Stimulated activated memory B cell treated with anti-CD40 and anti-IgM and Interleukin-4, amounts not matched to agents 10 μg/mL and 1 μg/mL and 100 μg/mL, for 72 hours (primary cell): ENCODE data around the gene MXD3.
"Not testable (repeated sequence)": the region's sequence is repeated elsewhere in the genome, so short reads cannot be mapped to it uniquely, and the experiment has no call there.

Experiments
- ATAC-seq: fragments of 150-1000 bp; cut with Tn5 transposase; 2 replicates; pipeline ENCODE4 v1.10.0; 2021
- H3K27ac Mint-ChIP-seq: one replicate; pipeline ENCODE4 v1.8.0; 2022; ENCODE audit warnings: mild to moderate bottlenecking, mixed read lengths
- H3K27me3 Mint-ChIP-seq: one replicate; pipeline ENCODE4 v1.8.0; 2022; ENCODE audit warnings: mixed read lengths
- H3K36me3 Mint-ChIP-seq: one replicate; pipeline ENCODE4 v1.8.0; 2022; ENCODE audit warnings: mixed read lengths
- H3K4me1 Mint-ChIP-seq: one replicate; pipeline ENCODE4 v1.8.0; 2022; ENCODE audit warnings: mixed read lengths
- H3K4me3 Mint-ChIP-seq: one replicate; pipeline ENCODE4 v1.8.0; 2022; ENCODE audit warnings: mild to moderate bottlenecking, moderate library complexity, mixed read lengths
- H3K9me3 Mint-ChIP-seq: one replicate; pipeline ENCODE4 v1.8.0; 2022; ENCODE audit warnings: mixed read lengths

The MXD3 gene

DNA sequence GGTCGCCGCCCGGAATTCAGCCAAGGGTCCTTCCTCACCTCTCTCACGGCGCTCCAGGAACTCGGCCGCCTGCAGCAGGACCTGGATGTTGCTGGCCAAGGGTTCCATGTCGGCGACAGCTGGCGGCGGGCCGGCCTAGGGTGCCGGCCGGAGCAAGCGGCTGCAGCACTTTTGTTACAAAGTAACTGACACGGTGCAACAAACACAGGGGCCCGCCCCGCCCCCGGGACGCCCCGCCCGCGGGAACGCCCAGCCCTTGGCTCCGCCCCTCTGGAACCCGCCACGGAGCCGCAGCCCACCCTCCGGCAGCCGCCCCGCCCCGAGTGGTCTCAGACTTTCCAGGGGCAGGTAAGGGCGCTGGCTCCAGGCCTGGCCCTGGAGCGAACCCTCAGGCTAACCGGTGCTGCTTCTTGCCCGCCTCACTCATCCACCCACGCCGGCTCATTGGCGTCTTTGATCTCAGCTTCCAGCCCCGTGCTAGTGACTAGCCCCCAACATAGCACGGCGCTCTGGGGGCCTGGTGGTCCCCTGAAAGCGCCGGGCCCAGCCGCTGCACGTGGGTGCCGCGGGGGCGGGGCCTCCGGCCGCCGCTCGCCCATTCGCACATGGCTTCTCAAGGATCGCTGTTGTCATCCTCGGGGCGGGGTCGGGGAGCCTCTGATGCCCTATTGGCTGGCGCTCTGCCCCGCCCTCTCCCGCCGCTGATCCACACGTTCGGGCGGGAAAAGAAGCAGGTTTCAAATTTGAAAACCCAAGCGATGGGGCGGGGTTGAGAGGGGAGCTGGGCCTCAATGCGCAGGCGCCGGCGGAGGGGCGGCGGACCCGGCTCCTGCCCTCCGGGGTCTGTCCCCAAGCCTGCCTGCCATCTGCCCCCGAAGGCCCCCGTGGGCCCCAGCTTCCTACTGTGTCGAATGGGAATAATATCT, at the start of gene MXD3:
TSS of gene MXD3 (minus strand) at position 176 of the 926 bp plus-strand sequence. CDS start at position 108, 68 bp downstream.
- Mint-ChIP-seq H3K4me1 (peaks cover 54% of the 10 kb centered on the region), H3K27ac (peak within 1 kb of the TSS; percentile 23), H3K27me3 (no peaks in the 10 kb centered on the region), H3K9me3 (no peaks in the 10 kb centered on the region), H3K36me3 (peaks cover under 1% of the 10 kb centered on the region), H3K4me3 (peak within 1 kb of the TSS; percentile 86)
- peak; percentile 93 for ATAC-seq

GRCh38 chr5:177360740-177361139, 49.0 kb upstream of the MXD3 start:
- peak overlapping the region; percentile 79 for H3K27ac Mint-ChIP-seq
- not testable (repeated sequence) for H3K9me3 Mint-ChIP-seq, H3K4me3 Mint-ChIP-seq, H3K27me3 Mint-ChIP-seq, H3K36me3 Mint-ChIP-seq, ATAC-seq
- H3K4me1 Mint-ChIP-seq: peaks cover 96% of the 10 kb centered on the region

DNA sequence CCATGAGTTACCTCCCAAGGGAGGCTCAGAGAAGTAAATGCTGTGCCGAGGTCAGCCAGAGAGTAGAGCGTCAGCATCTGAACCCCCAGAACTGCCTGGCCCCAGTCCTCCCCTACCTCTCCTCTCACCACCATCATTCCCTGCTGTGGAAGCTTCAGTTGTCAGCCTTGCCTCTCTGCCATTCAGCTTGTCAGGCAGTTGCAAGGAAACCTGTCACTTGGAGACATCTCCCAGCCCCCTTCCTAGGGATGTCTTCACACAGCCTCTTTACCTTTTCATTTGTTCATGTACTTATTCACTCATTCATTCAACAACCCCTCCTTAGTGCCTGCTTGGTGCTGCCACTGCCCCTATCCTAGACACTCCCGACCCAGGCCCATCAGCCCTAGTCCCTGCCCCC, 48.2 kb upstream of the MXD3 start:
- Mint-ChIP-seq H3K9me3 (no peaks in the 10 kb centered on the region), H3K4me1 (peaks cover 91% of the 10 kb centered on the region), H3K27me3 (no peaks in the 10 kb centered on the region), H3K4me3 (peak overlapping the region; percentile 59), H3K27ac (peak overlapping the region; percentile 79), H3K36me3 (no peaks in the 10 kb centered on the region)
- ATAC-seq: no peak

GRCh38 chr5:177359451-177359851, 47.8 kb upstream of the MXD3 start:
- no peaks in the 10 kb centered on the region for H3K36me3 Mint-ChIP-seq

DNA sequence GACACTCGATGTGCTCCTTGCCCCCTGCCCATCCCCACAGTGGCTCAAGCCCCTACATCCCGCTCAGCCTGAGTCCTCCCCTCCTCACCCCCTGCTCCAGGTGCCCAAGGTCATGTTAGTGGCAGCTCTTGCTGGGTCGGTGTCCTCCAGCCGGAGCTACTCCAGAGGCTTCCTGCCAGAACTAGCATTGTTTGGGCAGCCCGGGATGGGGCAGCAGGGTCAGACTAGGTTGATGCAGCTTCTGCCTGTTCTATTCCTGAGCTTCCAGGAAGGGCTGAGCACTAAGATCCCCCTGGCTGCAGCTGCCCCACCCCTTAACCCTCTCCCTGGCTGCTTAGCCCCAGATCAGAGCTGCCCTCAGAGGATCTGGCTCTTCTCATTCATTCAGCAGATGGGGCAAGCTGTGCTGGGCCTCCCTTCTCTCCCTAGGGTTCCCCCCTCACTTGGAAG, 46.7 kb upstream of the MXD3 start:
- H3K4me1 Mint-ChIP-seq: peaks cover 84% of the 10 kb centered on the region
- peak overlapping the region; percentile 94 for H3K4me3 Mint-ChIP-seq
- ATAC-seq: no peak
- peak overlapping the region; percentile 79 for H3K27ac Mint-ChIP-seq
- no peaks in the 10 kb centered on the region for H3K27me3 Mint-ChIP-seq
- H3K9me3 Mint-ChIP-seq: no peaks in the 10 kb centered on the region
- no peaks in the 10 kb centered on the region for H3K36me3 Mint-ChIP-seq

More at GRCh38 chr5:177359451-177359851, 47.8 kb upstream of the MXD3 start:
- H3K27ac Mint-ChIP-seq: peak overlapping the region; percentile 79
- peak overlapping the region; percentile 94 for H3K4me3 Mint-ChIP-seq
- no peaks in the 10 kb centered on the region for H3K27me3 Mint-ChIP-seq
- no peak for ATAC-seq
- peaks cover 91% of the 10 kb centered on the region for H3K4me1 Mint-ChIP-seq
- no peaks in the 10 kb centered on the region for H3K9me3 Mint-ChIP-seq

- peak; percentile 95 for ATAC-seq
- Mint-ChIP-seq H3K4me3 (peak within 1 kb of the TSS; percentile 94), H3K4me1 (peaks cover 77% of the 10 kb centered on the region), H3K27ac (peak within 1 kb of the TSS; percentile 79), H3K9me3 (no peaks in the 10 kb centered on the region), H3K27me3 (no peaks in the 10 kb centered on the region), H3K36me3 (no peaks in the 10 kb centered on the region)
These were observed 46.0 kb upstream of the MXD3 start, which contains the start of gene RGS14 for GRCh38 chr5:177357459-177358351. Gene RGS14, plus strand, starts transcription at chr5:177357924. Its CDS starts 101 bp downstream, at chr5:177358025.

- Mint-ChIP-seq H3K4me1 (peaks cover 72% of the 10 kb centered on the region), H3K36me3 (no peaks in the 10 kb centered on the region), H3K9me3 (no peaks in the 10 kb centered on the region), H3K27ac (peak overlapping the region; percentile 79), H3K4me3 (peak overlapping the region; percentile 94), H3K27me3 (no peaks in the 10 kb centered on the region)
- no peak for ATAC-seq
These were observed 45.4 kb upstream of the MXD3 start for GRCh38 chr5:177357146-177357458.

DNA sequence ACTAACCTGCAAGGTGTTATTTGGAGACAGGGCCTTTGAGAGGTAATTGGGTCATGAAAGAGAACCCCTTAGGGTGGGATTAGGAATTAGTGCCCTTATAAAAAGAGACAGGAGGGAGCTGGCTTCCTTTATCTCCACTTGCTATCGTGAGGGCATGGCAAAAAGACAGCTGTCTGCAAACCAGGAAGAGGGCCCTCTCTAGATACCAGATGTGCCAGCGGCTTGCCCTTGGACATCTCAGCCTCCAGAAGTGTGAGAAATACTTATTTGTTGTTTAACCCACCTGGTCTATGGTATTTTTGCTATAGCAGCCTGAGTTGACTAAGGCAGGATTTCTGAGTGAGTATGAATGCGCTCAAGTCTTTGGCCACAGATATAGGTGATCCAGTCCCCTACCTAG, 45.0 kb upstream of the MXD3 start:
- H3K27me3 Mint-ChIP-seq: no peaks in the 10 kb centered on the region
- H3K36me3 Mint-ChIP-seq: no peaks in the 10 kb centered on the region
- no peaks in the 10 kb centered on the region for H3K9me3 Mint-ChIP-seq
- ATAC-seq: no peak
- H3K27ac Mint-ChIP-seq: peak overlapping the region; percentile 79
- H3K4me3 Mint-ChIP-seq: no peak overlapping the region
- peaks cover 72% of the 10 kb centered on the region for H3K4me1 Mint-ChIP-seq

DNA sequence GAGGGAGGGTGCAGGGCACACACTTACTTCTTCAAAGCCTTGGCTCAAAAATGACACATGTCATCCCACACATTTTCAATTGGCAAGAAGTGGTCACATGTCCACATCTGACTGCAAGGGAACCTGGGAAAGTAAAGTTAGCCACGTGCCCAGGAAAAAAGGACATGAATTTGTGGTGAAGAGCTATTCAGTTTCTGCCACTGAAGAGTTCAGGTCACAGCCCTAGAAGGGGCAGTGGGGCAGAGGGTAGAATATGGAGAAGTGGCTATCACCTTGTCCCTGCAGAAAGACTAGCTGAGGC, 44.1 kb upstream of the MXD3 start:
- Mint-ChIP-seq H3K4me3 (no peak overlapping the region), H3K27ac (peak overlapping the region; percentile 53), H3K36me3 (no peaks in the 10 kb centered on the region), H3K9me3 (no peaks in the 10 kb centered on the region), H3K27me3 (no peaks in the 10 kb centered on the region), H3K4me1 (peaks cover 63% of the 10 kb centered on the region)
- ATAC-seq: no peak

DNA sequence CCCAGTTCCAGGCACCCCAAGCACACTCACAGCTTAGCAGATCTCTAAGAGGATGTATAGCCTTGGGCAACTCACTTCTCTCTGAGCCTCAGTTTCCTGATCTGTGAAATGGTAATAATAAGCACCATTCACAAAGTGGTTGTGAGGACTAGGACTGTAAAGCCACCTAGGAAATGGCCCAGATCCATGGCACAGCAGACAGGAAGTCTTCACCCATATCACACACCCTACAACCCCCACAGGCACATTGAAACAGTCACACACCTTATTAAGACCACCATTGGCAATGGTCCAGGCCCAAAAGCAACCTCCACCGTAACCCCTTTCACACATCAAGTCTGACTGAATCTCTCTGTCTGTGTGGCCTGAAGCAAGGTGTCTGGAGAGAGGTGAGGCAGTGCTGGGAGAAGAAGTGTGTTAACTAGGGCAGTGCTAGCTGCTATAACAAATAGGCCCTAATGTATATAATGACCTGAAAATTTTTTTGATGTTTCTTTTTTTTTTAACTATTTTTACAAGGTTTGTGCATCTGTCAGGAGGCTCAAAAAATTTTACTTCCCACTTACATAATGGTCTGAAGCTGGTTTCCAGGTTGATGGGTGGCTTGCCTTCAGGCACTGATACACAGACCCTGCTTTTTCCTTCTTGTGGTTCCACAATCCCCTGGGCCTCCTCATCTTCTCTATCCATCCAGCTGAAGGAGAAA, 43.6 kb upstream of the MXD3 start:
- no peak for ATAC-seq
- H3K4me1 Mint-ChIP-seq: peaks cover 61% of the 10 kb centered on the region
- no peak overlapping the region for H3K4me3 Mint-ChIP-seq
- H3K9me3 Mint-ChIP-seq: no peaks in the 10 kb centered on the region
- no peaks in the 10 kb centered on the region for H3K27me3 Mint-ChIP-seq
- no peaks in the 10 kb centered on the region for H3K36me3 Mint-ChIP-seq
- H3K27ac Mint-ChIP-seq: peak overlapping the region; percentile 53

- Mint-ChIP-seq H3K36me3 (peaks cover 4% of the 10 kb centered on the region), H3K9me3 (no peaks in the 10 kb centered on the region), H3K27me3 (no peaks in the 10 kb centered on the region), H3K27ac (peak overlapping the region; percentile 32), H3K4me3 (no peak overlapping the region), H3K4me1 (peaks cover 61% of the 10 kb centered on the region)
- ATAC-seq: no peak
These were observed 43.0 kb upstream of the MXD3 start for GRCh38 chr5:177354711-177355110.

DNA sequence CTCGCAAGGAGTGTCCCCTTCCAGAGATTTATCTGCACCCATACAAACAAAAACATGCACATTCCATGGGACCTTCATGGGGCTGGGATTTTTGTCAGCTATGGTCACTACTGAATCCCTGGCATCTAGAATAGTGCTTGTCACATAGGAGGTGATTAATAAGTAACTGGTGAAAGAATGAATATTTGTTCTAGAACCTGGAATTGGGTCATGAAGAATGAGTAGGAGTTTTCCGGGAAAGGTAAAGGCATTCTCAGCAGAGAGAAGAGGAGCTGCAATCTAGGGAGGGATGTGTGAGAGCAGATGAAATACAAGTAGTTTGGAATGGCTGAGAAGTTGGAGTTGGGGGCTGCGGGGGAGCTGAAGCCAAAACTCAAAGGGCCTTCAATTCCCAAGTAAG, 42.6 kb upstream of the MXD3 start:
- no peaks in the 10 kb centered on the region for H3K9me3 Mint-ChIP-seq
- H3K4me3 Mint-ChIP-seq: no peak overlapping the region
- H3K36me3 Mint-ChIP-seq: peaks cover 8% of the 10 kb centered on the region
- peak overlapping the region; percentile 32 for H3K27ac Mint-ChIP-seq
- H3K4me1 Mint-ChIP-seq: peaks cover 61% of the 10 kb centered on the region
- H3K27me3 Mint-ChIP-seq: no peaks in the 10 kb centered on the region
- ATAC-seq: no peak

- no peak overlapping the region for H3K27ac Mint-ChIP-seq
- H3K36me3 Mint-ChIP-seq: peaks cover 13% of the 10 kb centered on the region
- no peak overlapping the region for H3K4me3 Mint-ChIP-seq
- no peak for ATAC-seq
- H3K4me1 Mint-ChIP-seq: peaks cover 55% of the 10 kb centered on the region
- H3K27me3 Mint-ChIP-seq: no peaks in the 10 kb centered on the region
- H3K9me3 Mint-ChIP-seq: no peaks in the 10 kb centered on the region
These were observed 41.4 kb upstream of the MXD3 start for GRCh38 chr5:177353093-177353492.

- H3K27ac Mint-ChIP-seq: peak within 1 kb of the TSS; percentile 98
- H3K4me1 Mint-ChIP-seq: peaks cover 52% of the 10 kb centered on the region
- no peaks in the 10 kb centered on the region for H3K27me3 Mint-ChIP-seq
- peak within 1 kb of the TSS; percentile 91 for H3K4me3 Mint-ChIP-seq
- H3K9me3 Mint-ChIP-seq: no peaks in the 10 kb centered on the region
- peak; percentile 99 for ATAC-seq
- peaks cover 13% of the 10 kb centered on the region for H3K36me3 Mint-ChIP-seq
These were observed 40.0 kb upstream of the MXD3 start, which contains the start of gene LMAN2 for GRCh38 chr5:177351392-177352329. Gene LMAN2, minus strand, starts transcription at chr5:177351668. Its CDS starts 21 bp downstream, at chr5:177351647.
